Kidney (tissue), 14 donors: ENCODE results near the gene CDH13. TPM values are rescaled to one million over a fixed set of nuclear protein-coding genes. Genes with fewer than 3 reads are reported as not detected.

ENCODE experiments used
- DNase-seq, 5 donors: peaks; one replicate each; pipeline ENCODE4 v3.0.0-alpha.2; 2013 to 2020
- FAIRE-seq: peaks from 2 replicates; lab custom pipeline; 2012; peaks lifted over from hg19 to GRCh38; lab: Jason Lieb, UNC
- H3K27ac ChIP-seq, 2 donors: one replicate each; pipeline ENCODE4 v1.7.0; 2013; ENCODE audit warnings: low read depth in 2 of 2, low read length in 2 of 2, inconsistent platforms in 1 of 2
- H3K27me3 ChIP-seq: one replicate; pipeline ENCODE4 v1.7.1; 2013; ENCODE audit warnings: low read length, inconsistent platforms; ENCODE audit not compliant: control insufficient read depth, insufficient read depth
- H3K36me3 ChIP-seq, 3 donors: one replicate each; pipeline versions ENCODE4 v1.7.0 to v1.7.1; 2013; ENCODE audit warnings: low read length in 3 of 3, control low read depth in 1 of 3, inconsistent platforms in 1 of 3; ENCODE audit not compliant: insufficient read depth in 3 of 3, control insufficient read depth in 2 of 3
- H3K4me1 ChIP-seq, 3 donors: one replicate each; pipeline versions ENCODE4 v1.7.0 to v1.7.1; 2013; ENCODE audit warnings: low read length in 3 of 3, inconsistent platforms in 1 of 3, low read depth in 1 of 3; ENCODE audit not compliant: control insufficient read depth in 2 of 3, insufficient read depth in 2 of 3
- H3K4me3 ChIP-seq, 3 donors: one replicate each; pipeline versions ENCODE4 v1.7.0 to v1.8.1; 2013; ENCODE audit warnings: low read length in 3 of 3, control low read depth in 1 of 3, inconsistent platforms in 1 of 3
- H3K9ac ChIP-seq, 3 donors: one replicate each; pipeline versions ENCODE4 v1.7.0 to v1.7.1; 2013; ENCODE audit warnings: low read length in 3 of 3, control low read depth in 1 of 3, inconsistent platforms in 1 of 3
- H3K9me3 ChIP-seq, 3 donors: one replicate each; pipeline versions ENCODE4 v1.7.0 to v1.7.1; 2013; ENCODE audit warnings: low read length in 3 of 3, control low read depth in 1 of 3, inconsistent platforms in 1 of 3; ENCODE audit not compliant: control insufficient read depth in 2 of 3, insufficient read depth in 1 of 3
- intact Hi-C: fragments of 100-400 bp; cut with DNase I; formaldehyde crosslinking; loops from one replicate; pipeline ENCODE4 v1.11.1; 2022
- polyA plus RNA-seq: library from polyadenylated mRNA; stranded (reverse); fragments of 350-450 nt; fragmentation: Illumina TruSeq; extraction: RNeasy Lipid Tissue Mini Kit (QIAGEN cat#74804); gene quantifications from one replicate; pipeline ENCODE4 v1.2.3, GENCODE V29; 2014; ENCODE audit warnings: low read depth, low replicate concordance; ENCODE audit not compliant: insufficient read depth
- total RNA-seq: library from RNA; stranded (reverse); fragmentation: NEBNext Ultra II Directional; extraction: Animal tissue kit (Norgen Biotek cat#: 25700); gene quantifications from one replicate; pipeline ENCODE4 v1.2.1, GENCODE V29; 2021
- TF ChIP-seq, protein P1 (sequence below): IDR thresholded peaks from 3 replicates; pipeline ENCODE4 v1.5.1; 2012; ENCODE audit warnings: mild to moderate bottlenecking, moderate library complexity, borderline replicate concordance; ENCODE audit not compliant: insufficient read depth; ENCODE audit errors: extremely low read depth
- donor health status: control.
- donor health status: control.
- donor health status: control.
- donor health status: control.
- donor health status: control.
- donor health status: DM: yes; HTN: yes; CAD: no.
- donor health status: Normal renal cell carcinoma (clear cell type).

CDH13 gene
- total and polyA plus RNA-seq, 2 donors from 2014 or later = 4.8 to 13.8 TPM

DNA sequence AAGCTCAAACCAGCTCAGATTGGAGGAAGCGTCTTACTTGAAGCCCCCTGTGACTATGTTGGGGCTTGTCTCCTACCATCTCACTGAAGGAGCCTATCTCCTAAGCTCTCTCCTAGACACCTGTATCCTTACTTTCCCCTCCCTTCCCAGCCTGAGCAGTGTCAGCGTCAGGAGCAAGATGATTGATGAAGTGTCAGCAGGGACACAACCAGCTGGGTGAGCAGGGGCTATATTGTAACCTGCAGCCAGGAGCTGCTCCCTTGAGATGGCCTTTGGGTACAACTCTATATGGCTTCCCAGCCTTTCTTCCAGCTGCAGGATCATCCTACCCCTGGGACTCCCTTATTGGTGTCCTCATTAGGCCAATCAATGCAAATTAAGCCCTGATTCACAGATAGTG is 1097.8 kb downstream of the CDH13 start:
- Histone ChIP-seq H3K9me3 (peaks cover 0 to 5% (median 0%) of the 10 kb centered on the region in 3 donors), H3K36me3 (no peaks in the 10 kb centered on the region), H3K4me3 (no peak overlapping the region), H3K9ac (no peak overlapping the region), H3K27me3 (no peaks in the 10 kb centered on the region), H3K4me1 (no peaks in the 10 kb centered on the region), H3K27ac (no peak overlapping the region)
- TF ChIP-seq, protein P1, sequence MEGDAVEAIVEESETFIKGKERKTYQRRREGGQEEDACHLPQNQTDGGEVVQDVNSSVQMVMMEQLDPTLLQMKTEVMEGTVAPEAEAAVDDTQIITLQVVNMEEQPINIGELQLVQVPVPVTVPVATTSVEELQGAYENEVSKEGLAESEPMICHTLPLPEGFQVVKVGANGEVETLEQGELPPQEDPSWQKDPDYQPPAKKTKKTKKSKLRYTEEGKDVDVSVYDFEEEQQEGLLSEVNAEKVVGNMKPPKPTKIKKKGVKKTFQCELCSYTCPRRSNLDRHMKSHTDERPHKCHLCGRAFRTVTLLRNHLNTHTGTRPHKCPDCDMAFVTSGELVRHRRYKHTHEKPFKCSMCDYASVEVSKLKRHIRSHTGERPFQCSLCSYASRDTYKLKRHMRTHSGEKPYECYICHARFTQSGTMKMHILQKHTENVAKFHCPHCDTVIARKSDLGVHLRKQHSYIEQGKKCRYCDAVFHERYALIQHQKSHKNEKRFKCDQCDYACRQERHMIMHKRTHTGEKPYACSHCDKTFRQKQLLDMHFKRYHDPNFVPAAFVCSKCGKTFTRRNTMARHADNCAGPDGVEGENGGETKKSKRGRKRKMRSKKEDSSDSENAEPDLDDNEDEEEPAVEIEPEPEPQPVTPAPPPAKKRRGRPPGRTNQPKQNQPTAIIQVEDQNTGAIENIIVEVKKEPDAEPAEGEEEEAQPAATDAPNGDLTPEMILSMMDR = no peak
- no peak for FAIRE-seq
- DNase-seq = no peak
- intact Hi-C loops = no loop called here

DNA sequence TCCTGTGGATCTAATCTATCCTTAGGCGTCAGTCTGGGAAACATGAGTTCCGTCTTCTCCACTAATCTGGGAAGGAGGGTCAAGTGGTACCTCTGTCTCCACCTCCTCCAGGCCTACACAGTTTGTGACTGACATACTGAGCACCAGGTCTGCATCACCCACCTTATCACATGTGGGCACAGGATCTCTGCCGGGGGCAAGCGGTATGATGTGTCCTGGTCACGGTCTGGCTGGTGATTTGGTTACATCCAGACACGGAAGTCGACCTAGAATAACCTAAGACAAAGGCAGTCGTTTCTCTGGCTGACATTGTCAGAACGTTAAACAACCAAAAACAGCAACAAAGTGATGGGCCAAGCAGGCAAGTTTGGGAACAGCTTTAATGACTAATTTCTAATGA is 1098.5 kb downstream of the CDH13 start:
- TF ChIP-seq, protein P1 = no peak
- Histone ChIP-seq H3K4me3 (no peak overlapping the region), H3K27me3 (no peaks in the 10 kb centered on the region), H3K9me3 (peaks cover 0 to 5% (median 0%) of the 10 kb centered on the region in 3 donors), H3K9ac (no peak overlapping the region), H3K4me1 (no peaks in the 10 kb centered on the region), H3K27ac (no peak overlapping the region), H3K36me3 (no peaks in the 10 kb centered on the region)
- DNase-seq (no peak), FAIRE-seq (no peak)
- intact Hi-C loops = no loop called here

DNA sequence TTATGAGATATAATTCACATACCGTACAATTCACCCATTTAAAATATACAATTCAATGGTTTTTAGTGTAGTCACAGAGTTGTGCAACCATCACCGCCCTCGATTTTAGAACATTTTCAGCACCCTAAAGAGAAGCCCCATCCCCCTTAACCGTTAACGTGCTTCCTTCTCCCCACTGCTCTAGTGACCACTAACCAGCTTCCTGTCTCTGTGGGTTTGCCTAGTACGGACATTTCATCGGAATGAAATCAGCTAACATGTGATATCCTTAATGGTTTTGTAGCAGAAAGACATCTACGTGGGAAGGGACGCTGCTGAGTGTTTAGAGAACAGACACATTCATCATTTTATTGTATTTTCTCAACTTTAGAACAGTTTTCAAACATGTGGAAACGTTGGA is 1100.2 kb downstream of the CDH13 start:
- Histone ChIP-seq H3K9me3 (peaks cover 0 to 9% (median 0%) of the 10 kb centered on the region in 3 donors), H3K27ac (no peak overlapping the region)
- TF ChIP-seq, protein P1 = no peak

More for the DNA sequence above, 1100.2 kb downstream of the CDH13 start:
- Histone ChIP-seq H3K9ac (no peak overlapping the region), H3K27me3 (no peaks in the 10 kb centered on the region), H3K36me3 (no peaks in the 10 kb centered on the region), H3K4me3 (no peak overlapping the region), H3K4me1 (no peaks in the 10 kb centered on the region)
- intact Hi-C loops = no loop called here
- no peak for FAIRE-seq
- no peak for DNase-seq
